CD4-positive, alpha-beta T cell (primary cell): ENCODE results near the gene MAP3K4. TPM values are rescaled to one million over a fixed set of nuclear protein-coding genes. Genes with fewer than 3 reads are reported as not detected.

Experiments used
- ATAC-seq: fragments of 200-7000 bp; cut with Tn5 transposase; one replicate; pipeline ENCODE4 v1.10.0; 2022; ENCODE audit warnings: mild to moderate bottlenecking; ENCODE audit not compliant: poor library complexity
- CTCF ChIA-PET: fragments of 350-600 bp; sonication (Branson Sonifier 250); formaldehyde crosslinking; loops from one replicate; lab custom pipeline; 2021; ENCODE audit warnings: antibody characterized with exemption, inconsistent platforms; lab: Charles Lee
- POLR2A ChIA-PET: fragments of 350-600 bp; sonication (Branson Sonifier 250); formaldehyde crosslinking; loops from one replicate; lab custom pipeline; 2021; ENCODE audit warnings: antibody characterized with exemption, inconsistent platforms; lab: Charles Lee
- DNase-seq, 14 experiments: peaks; one replicate each; pipeline ENCODE4 v3.0.0-alpha.2; 2013 to 2020; ENCODE audit warnings: mixed read lengths in 2 of 14
- H3K27ac ChIP-seq, 2 donors: one replicate each; pipeline versions ENCODE4 v1.5.1 to v1.7.0; 2013; ENCODE audit warnings: low read length in 2 of 2, low read depth in 1 of 2, mild to moderate bottlenecking in 1 of 2
- H3K27me3 ChIP-seq, 2 experiments: 1 replicate in 1 of 2; 2 replicates in 1 of 2; pipeline versions ENCODE4 v1.6.1 to v1.7.0; 2013; ENCODE audit warnings: low read length in 2 of 2, control low read depth in 1 of 2, mild to moderate bottlenecking in 1 of 2, moderate library complexity in 1 of 2; ENCODE audit not compliant: insufficient read depth in 2 of 2, control insufficient read depth in 1 of 2
- H3K36me3 ChIP-seq: one replicate; pipeline ENCODE4 v1.6.1; 2013; ENCODE audit warnings: low read length, control low read depth; ENCODE audit not compliant: insufficient read depth
- H3K4me1 ChIP-seq: one replicate; pipeline ENCODE4 v1.6.1; 2013; ENCODE audit warnings: low read length, control low read depth; ENCODE audit not compliant: insufficient read depth
- H3K4me3 ChIP-seq: one replicate; pipeline ENCODE4 v1.5.1; 2013; ENCODE audit warnings: mild to moderate bottlenecking, low read length, moderate library complexity
- H3K9me3 ChIP-seq, 2 experiments: 1 replicate in 1 of 2; 2 replicates in 1 of 2; pipeline versions ENCODE4 v1.6.1 to v1.7.0; 2013; ENCODE audit warnings: low read length in 2 of 2, mild to moderate bottlenecking in 2 of 2, control low read depth in 1 of 2, moderate library complexity in 1 of 2; ENCODE audit not compliant: control insufficient read depth in 1 of 2, insufficient read depth in 1 of 2
- H3K27ac Mint-ChIP-seq: one replicate; pipeline ENCODE4 v1.8.0; 2020; ENCODE audit warnings: mixed read lengths
- H3K27me3 Mint-ChIP-seq: one replicate; pipeline ENCODE4 v1.8.0; 2021; ENCODE audit warnings: mixed read lengths
- H3K36me3 Mint-ChIP-seq: one replicate; pipeline ENCODE4 v1.8.0; 2021; ENCODE audit warnings: low read depth, mixed read lengths
- H3K4me1 Mint-ChIP-seq: one replicate; pipeline ENCODE4 v1.8.0; 2021; ENCODE audit warnings: low read depth, mixed read lengths
- H3K4me3 Mint-ChIP-seq: one replicate; pipeline ENCODE4 v1.8.0; 2020; ENCODE audit warnings: mild to moderate bottlenecking, mixed read lengths
- H3K9me3 Mint-ChIP-seq: one replicate; pipeline ENCODE4 v1.8.0; 2020; ENCODE audit warnings: mixed read lengths
- intact Hi-C, 2 experiments: fragments of 100-400 bp; cut with DNase I in 1 of 2; cut with micrococcal nuclease in 1 of 2; formaldehyde crosslinking; loops; one replicate each; pipeline versions ENCODE4 v1.15.1 to v1.9.0; 2023 to 2025; cut with DNase I, micrococcal nuclease
- total RNA-seq, 174 experiments: library from RNA in 2 of 174; stranded (reverse) in 2 of 174; gene quantifications; one replicate each; pipeline ENCODE4 v1.2.3 and lab custom pipeline; 2021 to 2026
- TF ChIP-seq, protein P1 (sequence below): fragments of 200-600 bp; IDR thresholded peaks from one replicate; pipeline ENCODE4 v1.8.0; 2022; ENCODE audit warnings: antibody characterized with exemption, mild to moderate bottlenecking

The MAP3K4 gene
- total RNA-seq, 2 experiments from 2014 or later = 75.5 to 80.3 TPM

DNA sequence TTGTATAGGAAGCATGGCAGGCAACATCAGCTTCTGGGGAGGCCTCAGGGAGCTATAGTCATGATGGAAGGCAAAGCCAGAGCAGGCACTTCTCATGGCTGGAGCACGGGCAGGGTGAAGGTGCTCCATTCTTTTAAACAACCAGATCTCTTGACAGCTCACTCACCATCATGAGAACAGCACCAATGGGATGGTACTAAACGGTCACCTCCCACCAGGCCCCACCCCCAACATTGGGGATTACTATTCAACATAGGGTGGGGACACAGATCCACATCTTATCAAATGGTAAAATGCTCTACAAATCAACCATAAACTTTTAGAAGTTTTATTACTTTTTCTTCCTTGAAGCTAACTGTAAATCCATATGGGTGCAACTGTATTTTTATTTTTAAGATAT lies 61.5 kb downstream of the MAP3K4 start:
- H3K27me3 Mint-ChIP-seq = no peaks in the 10 kb centered on the region
- TF ChIP-seq, protein P1, sequence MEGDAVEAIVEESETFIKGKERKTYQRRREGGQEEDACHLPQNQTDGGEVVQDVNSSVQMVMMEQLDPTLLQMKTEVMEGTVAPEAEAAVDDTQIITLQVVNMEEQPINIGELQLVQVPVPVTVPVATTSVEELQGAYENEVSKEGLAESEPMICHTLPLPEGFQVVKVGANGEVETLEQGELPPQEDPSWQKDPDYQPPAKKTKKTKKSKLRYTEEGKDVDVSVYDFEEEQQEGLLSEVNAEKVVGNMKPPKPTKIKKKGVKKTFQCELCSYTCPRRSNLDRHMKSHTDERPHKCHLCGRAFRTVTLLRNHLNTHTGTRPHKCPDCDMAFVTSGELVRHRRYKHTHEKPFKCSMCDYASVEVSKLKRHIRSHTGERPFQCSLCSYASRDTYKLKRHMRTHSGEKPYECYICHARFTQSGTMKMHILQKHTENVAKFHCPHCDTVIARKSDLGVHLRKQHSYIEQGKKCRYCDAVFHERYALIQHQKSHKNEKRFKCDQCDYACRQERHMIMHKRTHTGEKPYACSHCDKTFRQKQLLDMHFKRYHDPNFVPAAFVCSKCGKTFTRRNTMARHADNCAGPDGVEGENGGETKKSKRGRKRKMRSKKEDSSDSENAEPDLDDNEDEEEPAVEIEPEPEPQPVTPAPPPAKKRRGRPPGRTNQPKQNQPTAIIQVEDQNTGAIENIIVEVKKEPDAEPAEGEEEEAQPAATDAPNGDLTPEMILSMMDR = no peak
- Histone ChIP-seq H3K4me1 (no peaks in the 10 kb centered on the region), H3K9me3 (no peaks in the 10 kb centered on the region), H3K36me3 (peaks cover 19% of the 10 kb centered on the region), H3K27me3 (no peaks in the 10 kb centered on the region), H3K4me3 (no peak overlapping the region), H3K27ac (no peak overlapping the region)
- H3K4me1 Mint-ChIP-seq = peaks cover 31% of the 10 kb centered on the region
- H3K36me3 Mint-ChIP-seq = peaks cover 50% of the 10 kb centered on the region
- ChIA-PET CTCF (interaction anchor here (1.0 kb wide), 1 partner anchor 20 kb away, joined by 3 read pairs; no protein-coding TSS in a partner anchor), POLR2A (no interaction called here)
- no peak overlapping the region for H3K27ac Mint-ChIP-seq
- H3K4me3 Mint-ChIP-seq = no peak overlapping the region
- no peaks in the 10 kb centered on the region for H3K9me3 Mint-ChIP-seq
- DNase-seq (no peak), ATAC-seq (no peak)
- intact Hi-C loops = no loop called here

- intact Hi-C loops = no loop called here
- TF ChIP-seq, protein P1 = no peak
- Histone ChIP-seq H3K9me3 (no peaks in the 10 kb centered on the region), H3K27me3 (no peaks in the 10 kb centered on the region), H3K4me1 (no peaks in the 10 kb centered on the region), H3K27ac (no peak overlapping the region), H3K36me3 (peaks cover 5% of the 10 kb centered on the region), H3K4me3 (no peak overlapping the region)
- Mint-ChIP-seq H3K4me3 (no peak overlapping the region), H3K27me3 (no peaks in the 10 kb centered on the region), H3K4me1 (peaks cover 24% of the 10 kb centered on the region), H3K36me3 (peaks cover 41% of the 10 kb centered on the region), H3K9me3 (no peaks in the 10 kb centered on the region), H3K27ac (no peak overlapping the region)
- POLR2A ChIA-PET = no interaction called here
- ATAC-seq (no peak), DNase-seq (no peak)
- CTCF ChIA-PET = no interaction called here
These were observed 63.3 kb downstream of the MAP3K4 start for GRCh38 chr6:161054876-161055275.

DNA sequence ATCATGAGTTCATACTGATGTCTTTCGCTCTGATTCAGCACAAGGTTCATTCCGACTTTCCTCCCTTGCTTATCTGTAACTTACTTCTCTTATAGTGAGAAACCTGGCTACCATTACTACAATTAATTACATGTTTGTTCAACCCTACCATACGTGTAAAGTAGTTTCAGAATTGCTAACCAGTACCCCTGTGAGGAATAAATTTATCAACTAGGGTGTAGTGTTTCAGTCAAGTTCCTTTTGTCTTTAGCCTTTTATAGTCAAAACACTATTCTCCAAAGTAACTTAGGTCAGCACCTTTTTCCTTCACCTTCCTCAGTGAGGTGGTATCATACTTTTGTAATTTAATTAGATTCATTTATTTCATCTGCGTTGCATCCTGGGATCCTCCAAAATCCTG lies 64.9 kb downstream of the MAP3K4 start:
- ChIA-PET POLR2A (no interaction called here), CTCF (interaction anchor here (0.7 kb wide), 1 partner anchor 40 kb away, joined by 3 read pairs; no protein-coding TSS in a partner anchor)
- Mint-ChIP-seq H3K36me3 (peaks cover 39% of the 10 kb centered on the region), H3K27me3 (no peaks in the 10 kb centered on the region), H3K4me3 (no peak overlapping the region), H3K9me3 (no peaks in the 10 kb centered on the region), H3K27ac (no peak overlapping the region), H3K4me1 (peaks cover 13% of the 10 kb centered on the region)
- Histone ChIP-seq H3K4me1 (no peaks in the 10 kb centered on the region), H3K27me3 (no peaks in the 10 kb centered on the region), H3K36me3 (peaks cover 2% of the 10 kb centered on the region), H3K27ac (no peak overlapping the region), H3K4me3 (no peak overlapping the region), H3K9me3 (peaks cover 0 to 3% of the 10 kb centered on the region in 2 experiments)
- DNase-seq (no peak), ATAC-seq (no peak)
- TF ChIP-seq, protein P1 = no peak
- intact Hi-C loops = no loop called here
